H9 (cell line): ENCODE data around the gene KRT74. TPM values are rescaled to one million over a fixed set of nuclear protein-coding genes. Genes with fewer than 3 reads are reported as not detected.

ENCODE experiments used
- DNase-seq: peaks from one replicate; pipeline ENCODE4 v3.0.0-alpha.2; 2017
- H2AFZ ChIP-seq: one replicate; pipeline ENCODE4 v1.6.1; 2013; ENCODE audit warnings: mild to moderate bottlenecking, low read length, control low read depth, moderate library complexity
- H2AK5ac ChIP-seq: 2 replicates; pipeline ENCODE4 v1.6.1; 2013; ENCODE audit warnings: low read length, control low read depth, mixed read lengths; ENCODE audit not compliant: insufficient read length
- H2BK120ac ChIP-seq: one replicate; pipeline ENCODE4 v1.6.1; 2013; ENCODE audit warnings: low read depth, mild to moderate bottlenecking, low read length, control low read depth, inconsistent platforms; ENCODE audit not compliant: poor library complexity, severe bottlenecking
- H2BK12ac ChIP-seq: 2 replicates; pipeline ENCODE4 v1.6.1; 2013; ENCODE audit warnings: low read length, control low read depth, mixed read lengths, low read depth; ENCODE audit not compliant: insufficient read length
- H2BK15ac ChIP-seq: 2 replicates; pipeline ENCODE4 v1.6.1; 2013; ENCODE audit warnings: low read depth, low read length, control low read depth
- H2BK20ac ChIP-seq: one replicate; pipeline ENCODE4 v1.6.1; 2013; ENCODE audit warnings: low read depth, mild to moderate bottlenecking, low read length, control low read depth, inconsistent platforms; ENCODE audit not compliant: poor library complexity, severe bottlenecking
- H2BK5ac ChIP-seq: 2 replicates; pipeline ENCODE4 v1.6.1; 2013; ENCODE audit warnings: low read length, control low read depth, mixed read lengths; ENCODE audit not compliant: insufficient read length
- H3K14ac ChIP-seq: 2 replicates; pipeline ENCODE4 v1.6.1; 2013; ENCODE audit warnings: low read length, control low read depth; ENCODE audit not compliant: insufficient read depth
- H3K18ac ChIP-seq: 2 replicates; pipeline ENCODE4 v1.6.1; 2013; ENCODE audit warnings: low read depth, mild to moderate bottlenecking, mixed read lengths, low read length, control low read depth; ENCODE audit not compliant: insufficient read length
- H3K23ac ChIP-seq: 2 replicates; pipeline ENCODE4 v1.6.1; 2013; ENCODE audit warnings: low read length, control low read depth, mixed read lengths, low read depth; ENCODE audit not compliant: insufficient read length
- H3K23me2 ChIP-seq: 2 replicates; pipeline ENCODE4 v1.6.1; 2013; ENCODE audit warnings: low read depth, mild to moderate bottlenecking, mixed read lengths, low read length, control low read depth; ENCODE audit not compliant: insufficient read length, poor library complexity, severe bottlenecking
- H3K27ac ChIP-seq: 2 replicates; pipeline ENCODE4 v1.5.1; 2013; ENCODE audit warnings: low read length, control low read depth, mixed read lengths, low read depth; ENCODE audit not compliant: insufficient read length
- H3K27me3 ChIP-seq: 2 replicates; pipeline ENCODE4 v1.6.1; 2013; ENCODE audit warnings: low read length, control low read depth, inconsistent platforms; ENCODE audit not compliant: insufficient read depth
- H3K4ac ChIP-seq: 2 replicates; pipeline ENCODE4 v1.6.1; 2013; ENCODE audit warnings: low read depth, mild to moderate bottlenecking, control low read depth, inconsistent platforms, low read length, moderate library complexity
- H3K4me1 ChIP-seq: 2 replicates; pipeline ENCODE4 v1.6.1; 2013; ENCODE audit warnings: low read length, control low read depth, inconsistent platforms; ENCODE audit not compliant: insufficient read depth
- H3K4me2 ChIP-seq: 2 replicates; pipeline ENCODE4 v1.6.1; 2013; ENCODE audit warnings: low read length, control low read depth, mixed read lengths; ENCODE audit not compliant: insufficient read length, insufficient read depth
- H3K56ac ChIP-seq: 2 replicates; pipeline ENCODE4 v1.6.1; 2013; ENCODE audit warnings: low read depth, mild to moderate bottlenecking, mixed read lengths, low read length, control low read depth; ENCODE audit not compliant: insufficient read length
- H3K79me1 ChIP-seq: 2 replicates; pipeline ENCODE4 v1.6.1; 2013; ENCODE audit warnings: low read depth, mild to moderate bottlenecking, moderate library complexity, low read length, control low read depth, inconsistent platforms; ENCODE audit not compliant: insufficient read depth, poor library complexity, severe bottlenecking
- H3K79me2 ChIP-seq: 2 replicates; pipeline ENCODE4 v1.6.1; 2013; ENCODE audit warnings: low read length, control low read depth, inconsistent platforms; ENCODE audit not compliant: insufficient read depth
- H3K9ac ChIP-seq: 2 replicates; pipeline ENCODE4 v1.6.1; 2013; ENCODE audit warnings: low read length, control low read depth, mixed read lengths; ENCODE audit not compliant: insufficient read length; ENCODE audit errors: extremely low read depth
- H3K9me3 ChIP-seq: one replicate; pipeline ENCODE4 v1.6.1; 2013; ENCODE audit warnings: low read depth, low read length, inconsistent platforms; ENCODE audit not compliant: control insufficient read depth
- H3T11ph ChIP-seq: one replicate; pipeline ENCODE4 v1.6.1; 2013; ENCODE audit warnings: mild to moderate bottlenecking, low read length, control low read depth, inconsistent platforms
- H4K20me1 ChIP-seq: one replicate; pipeline ENCODE4 v1.6.1; 2013; ENCODE audit not compliant: control insufficient read depth, insufficient read length, insufficient read depth
- H4K5ac ChIP-seq: 2 replicates; pipeline ENCODE4 v1.6.1; 2013; ENCODE audit warnings: low read depth, mild to moderate bottlenecking, mixed read lengths, low read length, control low read depth; ENCODE audit not compliant: insufficient read length
- H4K8ac ChIP-seq: replicated peaks from 2 replicates; pipeline ENCODE4 v1.6.1; 2013; ENCODE audit warnings: low read length, control low read depth, mixed read lengths, low read depth; ENCODE audit not compliant: insufficient read length
- H4K91ac ChIP-seq: 2 replicates; pipeline ENCODE4 v1.6.1; 2013; ENCODE audit warnings: low read depth, mild to moderate bottlenecking, moderate library complexity, mixed read lengths, low read length, control low read depth; ENCODE audit not compliant: insufficient read length
- H3K27ac Mint-ChIP-seq, 3 experiments: 2 replicates in 2 of 3; 3 replicates in 1 of 3; pipeline ENCODE4 v1.8.0; 2020 to 2021; ENCODE audit warnings: mixed read lengths in 3 of 3, mild to moderate bottlenecking in 1 of 3, moderate library complexity in 1 of 3
- H3K27me3 Mint-ChIP-seq: 2 replicates; pipeline ENCODE4 v1.8.0; 2021; ENCODE audit warnings: low read depth, mild to moderate bottlenecking, moderate library complexity, mixed read lengths
- H3K36me3 Mint-ChIP-seq, 3 experiments: 2 replicates in 2 of 3; 3 replicates in 1 of 3; pipeline ENCODE4 v1.8.0; 2020 to 2021; ENCODE audit warnings: low read depth in 3 of 3, mixed read lengths in 3 of 3; ENCODE audit not compliant: insufficient read depth in 1 of 3
- H3K4me1 Mint-ChIP-seq, 2 experiments: 2 replicates each; pipeline ENCODE4 v1.8.0; 2020; ENCODE audit warnings: mixed read lengths in 2 of 2
- H3K4me3 Mint-ChIP-seq, 2 experiments: 2 replicates in 1 of 2; 3 replicates in 1 of 2; pipeline ENCODE4 v1.8.0; 2020 to 2021; ENCODE audit warnings: mild to moderate bottlenecking in 2 of 2, mixed read lengths in 2 of 2, moderate library complexity in 1 of 2
- H3K9me3 Mint-ChIP-seq, 2 experiments: 2 replicates in 1 of 2; 3 replicates in 1 of 2; pipeline ENCODE4 v1.8.0; 2020; ENCODE audit warnings: mild to moderate bottlenecking in 2 of 2, mixed read lengths in 2 of 2, moderate library complexity in 1 of 2
- WGBS: extraction: QIAGEN DNeasy Blood & Tissue Kit; methylation state at CpG from one replicate; pipeline ENCODE4 v1.1.7; 2013; ENCODE audit warnings: missing lambda C conversion rate, low lambda C conversion rate, mixed read lengths; ENCODE audit not compliant: insufficient read length; ENCODE audit errors: extremely low coverage; 5-methylcytosine and 5-hydroxymethylcytosine counted together
- total RNA-seq: library from RNA; stranded (reverse); gene quantifications from 2 replicates; pipeline ENCODE4 v1.2.1, GENCODE V29; 2021
- TF ChIP-seq, protein P1 (sequence below): fragments of 200-600 bp; sonication (generic); conservative IDR thresholded peaks from 3 replicates; pipeline ENCODE4 v1.8.0; 2021; ENCODE audit warnings: antibody characterized with exemption, mild to moderate bottlenecking

Gene KRT74
- total RNA-seq, 1 experiment from 2014 or later = not detected

DNA sequence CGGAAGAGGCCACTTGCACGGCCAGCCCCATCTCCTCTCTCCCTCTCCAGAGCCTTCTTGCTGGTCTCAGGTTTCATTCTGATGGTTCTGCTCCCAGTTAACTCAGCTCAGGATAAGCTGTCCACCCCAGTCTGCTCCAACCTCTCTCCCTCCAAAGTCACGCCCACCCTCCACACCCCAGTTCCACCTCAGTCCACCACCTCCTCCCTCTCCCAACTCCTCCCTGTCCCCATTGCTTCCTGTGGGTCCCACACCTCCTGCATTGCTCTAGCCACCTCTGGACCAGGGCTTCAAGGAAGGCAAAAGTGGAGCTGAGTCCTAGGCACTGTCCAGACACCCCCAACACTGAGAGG, 33.8 kb downstream of the KRT74 start:
- H3K4me2 ChIP-seq = no peak overlapping the region
- no peak overlapping the region for H3K9ac ChIP-seq
- no peaks in the 10 kb centered on the region for H4K20me1 ChIP-seq
- H2BK5ac ChIP-seq = no peak overlapping the region
- H3K27ac Mint-ChIP-seq = no peak overlapping the region
- H3K27me3 ChIP-seq = no peaks in the 10 kb centered on the region
- no CpG with 5 or more reads among the region's 3 CpGs for WGBS
- no peak overlapping the region for H4K8ac ChIP-seq
- no peak for DNase-seq
- H3K9me3 ChIP-seq = no peaks in the 10 kb centered on the region
- no peaks in the 10 kb centered on the region for H3K4me1 ChIP-seq
- no peak overlapping the region for H2BK120ac ChIP-seq
- no peaks in the 10 kb centered on the region for H3K79me1 ChIP-seq
- H3K14ac ChIP-seq = no peak overlapping the region; the same call in 1 of the 2 replicates
- H3K18ac ChIP-seq = no peak overlapping the region
- H3K27me3 Mint-ChIP-seq = peaks cover 2% of the 10 kb centered on the region; the same call in 1 of the 2 replicates
- TF ChIP-seq, protein P1, sequence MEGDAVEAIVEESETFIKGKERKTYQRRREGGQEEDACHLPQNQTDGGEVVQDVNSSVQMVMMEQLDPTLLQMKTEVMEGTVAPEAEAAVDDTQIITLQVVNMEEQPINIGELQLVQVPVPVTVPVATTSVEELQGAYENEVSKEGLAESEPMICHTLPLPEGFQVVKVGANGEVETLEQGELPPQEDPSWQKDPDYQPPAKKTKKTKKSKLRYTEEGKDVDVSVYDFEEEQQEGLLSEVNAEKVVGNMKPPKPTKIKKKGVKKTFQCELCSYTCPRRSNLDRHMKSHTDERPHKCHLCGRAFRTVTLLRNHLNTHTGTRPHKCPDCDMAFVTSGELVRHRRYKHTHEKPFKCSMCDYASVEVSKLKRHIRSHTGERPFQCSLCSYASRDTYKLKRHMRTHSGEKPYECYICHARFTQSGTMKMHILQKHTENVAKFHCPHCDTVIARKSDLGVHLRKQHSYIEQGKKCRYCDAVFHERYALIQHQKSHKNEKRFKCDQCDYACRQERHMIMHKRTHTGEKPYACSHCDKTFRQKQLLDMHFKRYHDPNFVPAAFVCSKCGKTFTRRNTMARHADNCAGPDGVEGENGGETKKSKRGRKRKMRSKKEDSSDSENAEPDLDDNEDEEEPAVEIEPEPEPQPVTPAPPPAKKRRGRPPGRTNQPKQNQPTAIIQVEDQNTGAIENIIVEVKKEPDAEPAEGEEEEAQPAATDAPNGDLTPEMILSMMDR = no peak
- no peak overlapping the region for H2BK15ac ChIP-seq
- no peaks in the 10 kb centered on the region for H3K9me3 Mint-ChIP-seq
- H4K91ac ChIP-seq = no peak overlapping the region
- no peak overlapping the region for H2AFZ ChIP-seq
- no peak overlapping the region for H2BK12ac ChIP-seq
- no peaks in the 10 kb centered on the region for H3K36me3 Mint-ChIP-seq
- no peak overlapping the region for H2BK20ac ChIP-seq
- H3K56ac ChIP-seq = no peak overlapping the region
- no peaks in the 10 kb centered on the region for H3K79me2 ChIP-seq
- H2AK5ac ChIP-seq = no peak overlapping the region
- H3T11ph ChIP-seq = no peak overlapping the region
- no peak overlapping the region for H3K23ac ChIP-seq
- no peak overlapping the region for H3K27ac ChIP-seq
- H3K23me2 ChIP-seq = no peaks in the 10 kb centered on the region
- H3K4ac ChIP-seq = no peak overlapping the region
- H3K4me3 Mint-ChIP-seq = no peak overlapping the region
- no peak overlapping the region for H4K5ac ChIP-seq
- peaks cover 3 to 6% of the 10 kb centered on the region in 2 experiments; a peak in 3 of 4 replicates for H3K4me1 Mint-ChIP-seq
